ENCODE data around the gene LRCOL1.

DNA sequence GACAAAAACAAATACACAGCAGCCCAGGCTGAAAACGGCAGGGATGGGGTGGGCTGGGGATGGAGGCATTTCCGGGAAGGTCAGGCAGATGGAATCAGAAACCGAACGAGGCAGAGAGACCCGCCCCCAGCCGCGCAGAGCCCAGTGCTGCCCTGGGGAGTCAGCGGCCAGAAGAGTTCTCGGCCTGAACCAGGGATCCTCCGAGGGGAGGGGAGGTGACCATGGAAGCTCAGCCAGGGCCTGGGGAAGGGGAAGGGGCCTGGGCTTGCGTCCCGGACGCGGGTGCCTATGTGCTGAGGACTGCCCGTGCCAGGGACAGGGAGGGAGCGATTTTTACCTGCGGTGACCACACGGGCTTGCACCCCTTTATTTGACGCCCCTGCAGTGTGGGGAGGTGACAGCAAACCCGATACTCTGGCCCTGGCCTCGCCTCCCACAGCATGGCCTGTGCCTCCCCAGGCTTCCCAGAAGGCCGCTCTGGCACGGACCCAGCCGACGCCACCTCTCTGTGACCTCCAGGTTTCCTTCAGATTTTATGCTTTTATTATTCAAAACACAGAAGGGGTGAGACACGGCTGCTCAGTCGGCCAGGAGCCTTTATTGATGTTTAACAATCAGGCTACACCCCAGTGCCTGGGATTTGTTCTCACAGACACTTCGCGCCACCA is 7.7 kb downstream of the LRCOL1 start:
- TF ChIP-seq POLR2A (IDR thresholded peaks at IDR 0.05; ENCODE audit: low read depth, low read length) (no peak), TAF1 (IDR thresholded peaks at IDR 0.05; ENCODE audit: borderline replicate concordance, low read depth, low read length) (no peak), POLR2AphosphoS5 (IDR thresholded peaks at IDR 0.05; ENCODE audit: low read depth, low read length) (no peak)
